Prostate gland (tissue), 2 donors: Measurements from ENCODE around the gene UNC13D. TPM values are rescaled to one million over a fixed set of nuclear protein-coding genes. Genes with fewer than 3 reads are reported as not detected.
"Not testable (repeated sequence)": the region's sequence is repeated elsewhere in the genome, so short reads cannot be mapped to it uniquely, and the experiment has no call there.

ENCODE experiments used
- DNase-seq: peaks from one replicate; pipeline ENCODE4 v3.0.0-alpha.2; 2019; ENCODE audit warnings: low spot score
- H3K27ac ChIP-seq, 2 donors: fragments of 200-600 bp; sonication (generic); 2 replicates each; pipeline ENCODE4 v1.5.1; 2017 to 2019
- H3K27me3 ChIP-seq: fragments of 200-600 bp; sonication (generic); replicated peaks from 2 replicates; pipeline ENCODE4 v1.5.1; 2019; ENCODE audit not compliant: insufficient read depth
- H3K36me3 ChIP-seq, 2 donors: fragments of 200-600 bp; sonication (generic); 1 replicate in 1 of 2; 2 replicates in 1 of 2; pipeline versions ENCODE4 v1.5.1 to v1.8.1; 2017 to 2019
- H3K4me1 ChIP-seq: fragments of 200-600 bp; sonication (generic); replicated peaks from 2 replicates; pipeline ENCODE4 v1.5.1; 2019
- H3K4me3 ChIP-seq, 2 donors: fragments of 200-600 bp; sonication (generic); 2 replicates each; pipeline ENCODE4 v1.5.1; 2017 to 2019
- H3K9me3 ChIP-seq: fragments of 200-600 bp; sonication (generic); 2 replicates; pipeline ENCODE4 v1.5.1; 2017
- POLR2A ChIP-seq: fragments of 450-650 bp; IDR thresholded peaks from one replicate; pipeline ENCODE4 v1.6.1; 2016; ENCODE audit warnings: antibody characterized with exemption, mild to moderate bottlenecking
- POLR2AphosphoS5 ChIP-seq: sonication (generic); formaldehyde crosslinking; IDR thresholded peaks from one replicate; pipeline ENCODE4 v1.6.1; 2017; ENCODE audit warnings: antibody characterized with exemption
- WGBS: methylation state at CpG from one replicate; pipeline ENCODE4 v1.1.5; 2018; 5-methylcytosine and 5-hydroxymethylcytosine counted together
- intact Hi-C: fragments of 100-400 bp; cut with DNase I; formaldehyde crosslinking; loops from one replicate; pipeline ENCODE4 v1.14.2; 2022
- total RNA-seq, 2 donors: library from RNA; depleted of rRNA; stranded (reverse); fragments of >200 nt; gene quantifications; one replicate each; pipeline ENCODE4 v1.1.0, GENCODE V29; 2016
- TF ChIP-seq, protein P1 (sequence below), 4 experiments: fragments of 200-600 bp in 2 of 4; fragments of 450-650 bp in 2 of 4; sonication (generic) in 2 of 4; IDR thresholded peaks; 1 replicate in 3 of 4; 2 replicates in 1 of 4; pipeline ENCODE4 v1.5.1; 2016 to 2019; ENCODE audit warnings: antibody characterized with exemption in 4 of 4, mild to moderate bottlenecking in 2 of 4, moderate library complexity in 2 of 4

UNC13D gene
- total RNA-seq, 2 donors from 2014 or later, result 2.9 to 16.2 TPM

- DNase-seq, result no peak
- WGBS, result 91% methylated on average over 38 of the region's 38 CpGs
- Histone ChIP-seq H3K36me3 (no peaks in the 10 kb centered on the region), H3K9me3 (no peaks in the 10 kb centered on the region), H3K4me1 (peaks cover 28% of the 10 kb centered on the region), H3K27ac (peak overlapping the region; percentile 91), H3K4me3 (no peak overlapping the region), H3K27me3 (no peaks in the 10 kb centered on the region)
- TF ChIP-seq POLR2AphosphoS5 (no peak), POLR2A (no peak)
- TF ChIP-seq, protein P1, sequence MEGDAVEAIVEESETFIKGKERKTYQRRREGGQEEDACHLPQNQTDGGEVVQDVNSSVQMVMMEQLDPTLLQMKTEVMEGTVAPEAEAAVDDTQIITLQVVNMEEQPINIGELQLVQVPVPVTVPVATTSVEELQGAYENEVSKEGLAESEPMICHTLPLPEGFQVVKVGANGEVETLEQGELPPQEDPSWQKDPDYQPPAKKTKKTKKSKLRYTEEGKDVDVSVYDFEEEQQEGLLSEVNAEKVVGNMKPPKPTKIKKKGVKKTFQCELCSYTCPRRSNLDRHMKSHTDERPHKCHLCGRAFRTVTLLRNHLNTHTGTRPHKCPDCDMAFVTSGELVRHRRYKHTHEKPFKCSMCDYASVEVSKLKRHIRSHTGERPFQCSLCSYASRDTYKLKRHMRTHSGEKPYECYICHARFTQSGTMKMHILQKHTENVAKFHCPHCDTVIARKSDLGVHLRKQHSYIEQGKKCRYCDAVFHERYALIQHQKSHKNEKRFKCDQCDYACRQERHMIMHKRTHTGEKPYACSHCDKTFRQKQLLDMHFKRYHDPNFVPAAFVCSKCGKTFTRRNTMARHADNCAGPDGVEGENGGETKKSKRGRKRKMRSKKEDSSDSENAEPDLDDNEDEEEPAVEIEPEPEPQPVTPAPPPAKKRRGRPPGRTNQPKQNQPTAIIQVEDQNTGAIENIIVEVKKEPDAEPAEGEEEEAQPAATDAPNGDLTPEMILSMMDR (IDR thresholded peaks at IDR 0.05), result no peak
- intact Hi-C loops, result loop anchor here (5.0 kb wide), 1 partner anchor 87 kb away; no protein-coding TSS in a partner anchor
Observed at GRCh38 chr17:75874323-75875181, 30.3 kb upstream of the UNC13D start.

DNA sequence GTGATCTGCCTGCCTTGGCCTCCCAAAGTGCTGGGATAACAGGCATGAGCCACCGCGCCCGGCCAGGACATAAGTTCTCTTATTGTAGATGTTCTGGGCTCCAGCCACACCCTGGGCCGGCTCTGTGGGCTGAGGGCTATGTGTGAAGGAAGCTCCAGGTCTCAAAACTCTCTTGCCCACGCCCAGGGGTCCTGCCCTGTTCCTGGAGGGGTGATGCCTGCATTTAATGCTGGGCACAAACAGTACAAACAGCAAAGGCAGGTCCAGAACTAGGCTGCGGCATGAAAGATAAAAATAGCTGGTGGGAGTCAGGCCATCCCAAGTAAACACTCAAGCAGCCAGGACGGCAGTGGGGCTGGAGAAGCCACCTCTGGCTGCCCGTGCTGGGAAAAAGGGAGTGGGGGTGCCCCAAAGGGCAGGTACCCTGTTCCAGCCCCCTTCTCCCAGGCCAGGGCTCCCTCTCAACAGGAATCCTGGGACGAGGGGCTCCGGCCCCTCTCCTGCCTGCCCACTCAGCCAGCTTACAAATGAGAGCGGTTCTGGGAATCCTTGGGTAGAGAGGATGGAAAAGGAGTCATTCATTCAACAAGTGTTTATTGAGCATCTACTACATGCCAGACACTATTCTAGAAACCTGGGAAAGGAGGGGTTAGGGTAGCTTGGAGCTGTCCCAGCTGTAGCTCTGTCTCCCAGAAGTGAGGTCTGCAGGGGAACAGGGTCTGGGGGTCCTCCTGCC, 29.6 kb upstream of the UNC13D start:
- Histone ChIP-seq H3K27ac (peak overlapping the region; percentile 83), H3K27me3 (no peaks in the 10 kb centered on the region), H3K9me3 (no peaks in the 10 kb centered on the region), H3K4me3 (no peak overlapping the region), H3K36me3 (no peaks in the 10 kb centered on the region), H3K4me1 (peaks cover 28% of the 10 kb centered on the region)
- intact Hi-C loops, result loop anchor here (2.0 kb wide), 1 partner anchor 19 kb away; the partner anchor contains the start of gene WBP2
- no peak for DNase-seq
- TF ChIP-seq POLR2AphosphoS5, result no peak
- TF ChIP-seq, protein P1 (IDR thresholded peaks at IDR 0.05), result no peak
- TF ChIP-seq POLR2A, result no peak
- WGBS, result 72% methylated on average over 11 of the region's 11 CpGs

GRCh38 chr17:75872434-75873351, 28.5 kb upstream of the UNC13D start:
- H3K36me3 ChIP-seq, result no peaks in the 10 kb centered on the region
- intact Hi-C loops, result loop anchor here (2.0 kb wide), 1 partner anchor 18 kb away; the partner anchor contains the start of gene WBP2
- no peak overlapping the region for H3K4me3 ChIP-seq
- 40% methylated on average over 13 of the region's 13 CpGs for WGBS
- H3K9me3 ChIP-seq, result no peaks in the 10 kb centered on the region
- peak; percentile 31 for TF ChIP-seq POLR2A
- peak; percentile 77 for TF ChIP-seq POLR2AphosphoS5
- TF ChIP-seq, protein P1 (IDR thresholded peaks at IDR 0.05), result peak in 1 of 4 experiments; percentile 4
- peak; percentile 76 for DNase-seq
- H3K27ac ChIP-seq, result peak overlapping the region; percentile 83
- peaks cover 28% of the 10 kb centered on the region for H3K4me1 ChIP-seq
- no peaks in the 10 kb centered on the region for H3K27me3 ChIP-seq

GRCh38 chr17:75870228-75870627, 26.0 kb upstream of the UNC13D start:
- intact Hi-C loops, H3K27me3 ChIP-seq, H3K4me3 ChIP-seq, DNase-seq, H3K36me3 ChIP-seq, H3K9me3 ChIP-seq: not testable (repeated sequence)
- H3K4me1 ChIP-seq, result peaks cover 11% of the 10 kb centered on the region
- peak overlapping the region; percentile 57 to 74 for H3K27ac ChIP-seq
- 75% methylated on average over 10 of the region's 10 CpGs for WGBS
